Measurements from ENCODE around the gene GNA14. TPM values are rescaled to one million over a fixed set of nuclear protein-coding genes. Genes with fewer than 3 reads are reported as not detected.

The GNA14 gene
- total RNA-seq, 1 experiment from 2014 or later, result 0.25 TPM

DNA sequence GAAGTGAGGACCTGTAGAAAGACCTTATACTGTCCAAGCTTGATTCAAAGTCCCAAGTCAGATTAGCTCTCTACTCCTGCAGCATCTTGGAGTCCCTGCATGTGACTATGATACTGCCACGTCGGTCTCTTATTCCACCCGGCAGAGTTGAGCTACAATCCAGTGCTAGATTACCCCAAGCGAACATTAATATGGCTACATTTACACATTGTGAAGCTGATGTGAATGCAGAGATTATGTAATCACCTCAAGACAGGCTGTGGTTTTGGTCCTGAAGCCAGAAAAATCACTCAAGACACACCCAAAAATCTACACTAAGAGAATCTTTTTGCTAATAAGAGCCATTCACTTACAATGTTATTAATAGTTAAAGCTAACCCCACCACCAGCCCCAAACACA, 116.7 kb downstream of the GNA14 start:
- Histone ChIP-seq H3K9me2 (ENCODE audit: insufficient read depth) (no peaks in the 10 kb centered on the region), H3K9me3 (ENCODE audit: control insufficient read depth in 1 of 2, insufficient read depth in 1 of 2, low read depth in 1 of 2, low read length in 2 of 2) (no peaks in the 10 kb centered on the region), H3K9ac (ENCODE audit: low read length) (no peak overlapping the region), H3K79me2 (ENCODE audit: insufficient read depth, low read length) (no peaks in the 10 kb centered on the region), H3K4me1 (ENCODE audit: control insufficient read depth in 1 of 2, insufficient read depth in 2 of 2, low read length in 2 of 2) (no peaks in the 10 kb centered on the region), H2AFZ (ENCODE audit: low read depth, low read length, poor library complexity, severe bottlenecking) (no peak overlapping the region), H3K4me2 (ENCODE audit: low read length) (no peak overlapping the region), H4K20me1 (ENCODE audit: insufficient read depth) (no peaks in the 10 kb centered on the region), H3K27ac (ENCODE audit: low read depth, low read length) (no peak overlapping the region), H3K4me3 (replicated peaks in 1 of 2; ENCODE audit: low read depth in 1 of 2, low read length in 2 of 2) (no peak overlapping the region), H3K27me3 (ENCODE audit: insufficient read depth, low read length) (no peaks in the 10 kb centered on the region; the same call in 1 of the 2 replicates), H3K36me3 (ENCODE audit: control insufficient read depth in 1 of 2, insufficient read depth in 2 of 2, low read length in 2 of 2) (no peaks in the 10 kb centered on the region)
- ATAC-seq (no peak), DNase-seq (ENCODE audit: low read depth, low spot score) (no peak)
- RAD21 ChIA-PET (ENCODE audit: low non-redundant PET in 1 of 2, low total read pairs in 2 of 2, uncharacterized antibody in 2 of 2, unreplicated experiment in 2 of 2), result no interaction called here
- intact Hi-C loops (cut with micrococcal nuclease), result no loop called here
- CTCF ChIA-PET, result no interaction called here
- TF ChIP-seq CBX3 (IDR thresholded peaks at IDR 0.05; ENCODE audit: low read depth) (no peak), FOSL1 (IDR thresholded peaks at IDR 0.05; ENCODE audit: low read depth) (no peak), RAD21 (IDR thresholded peaks at IDR 0.05; ENCODE audit: low read depth) (no peak), EZH2phosphoT487 (IDR thresholded peaks at IDR 0.05; ENCODE audit: borderline replicate concordance) (no peak), EGR1 (IDR thresholded peaks at IDR 0.05; ENCODE audit: low read depth) (no peak)
- POLR2A ChIA-PET, result no interaction called here
- BruUV-seq (replicated peaks), result no TSS peak

DNA sequence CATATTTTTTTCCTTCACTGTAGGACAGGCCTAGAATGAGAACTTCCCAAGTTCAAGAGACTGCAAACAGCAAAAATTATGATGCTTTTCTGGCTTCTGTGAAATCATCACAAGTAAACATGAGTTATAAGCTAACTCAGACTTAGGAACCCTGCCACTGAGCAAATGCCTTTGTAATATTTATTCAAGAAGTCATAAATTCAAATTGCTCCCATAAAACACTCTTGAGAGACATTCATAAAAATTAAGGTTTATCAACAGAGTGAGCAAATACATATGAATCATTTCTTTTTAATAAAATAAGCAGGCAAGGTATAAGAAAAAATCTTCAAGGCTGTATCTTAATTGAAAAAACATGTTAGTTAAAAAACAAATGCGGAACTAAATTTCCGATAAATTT, 124.2 kb downstream of the GNA14 start:
- Histone ChIP-seq H3K9me2 (ENCODE audit: insufficient read depth) (no peaks in the 10 kb centered on the region), H3K27me3 (ENCODE audit: insufficient read depth, low read length) (no peaks in the 10 kb centered on the region), H4K20me1 (ENCODE audit: insufficient read depth) (no peaks in the 10 kb centered on the region), H3K9ac (ENCODE audit: low read length) (no peak overlapping the region), H3K36me3 (ENCODE audit: control insufficient read depth in 1 of 2, insufficient read depth in 2 of 2, low read length in 2 of 2) (no peaks in the 10 kb centered on the region), H3K4me2 (ENCODE audit: low read length) (no peak overlapping the region), H3K79me2 (ENCODE audit: insufficient read depth, low read length) (no peaks in the 10 kb centered on the region), H3K4me3 (replicated peaks in 1 of 2; ENCODE audit: low read depth in 1 of 2, low read length in 2 of 2) (no peak overlapping the region), H3K27ac (ENCODE audit: low read depth, low read length) (no peak overlapping the region), H3K4me1 (ENCODE audit: control insufficient read depth in 1 of 2, insufficient read depth in 2 of 2, low read length in 2 of 2) (no peaks in the 10 kb centered on the region), H2AFZ (ENCODE audit: low read depth, low read length, poor library complexity, severe bottlenecking) (no peak overlapping the region), H3K9me3 (ENCODE audit: control insufficient read depth in 1 of 2, insufficient read depth in 1 of 2, low read depth in 1 of 2, low read length in 2 of 2) (no peaks in the 10 kb centered on the region)
- intact Hi-C loops (cut with micrococcal nuclease), result no loop called here
- ChIA-PET RAD21 (ENCODE audit: low non-redundant PET in 1 of 2, low total read pairs in 2 of 2, uncharacterized antibody in 2 of 2, unreplicated experiment in 2 of 2) (no interaction called here), POLR2A (no interaction called here), CTCF (no interaction called here)
- DNase-seq (ENCODE audit: low read depth, low spot score) (no peak), ATAC-seq (no peak)
- BruUV-seq (replicated peaks), result no TSS peak
- TF ChIP-seq EGR1 (IDR thresholded peaks at IDR 0.05; ENCODE audit: low read depth) (no peak), POLR2AphosphoS5 (IDR thresholded peaks at IDR 0.05; ENCODE audit: low read depth, low read length) (no peak), SP1 (IDR thresholded peaks at IDR 0.05; ENCODE audit: low read depth) (no peak), CBX3 (IDR thresholded peaks at IDR 0.05; ENCODE audit: low read depth) (no peak), ZFX (IDR thresholded peaks at IDR 0.05) (no peak), CEBPB (IDR thresholded peaks at IDR 0.05; ENCODE audit: low read depth) (no peak), SRF (IDR thresholded peaks at IDR 0.05; ENCODE audit: low read depth) (no peak), POLR2A (IDR thresholded peaks at IDR 0.05; ENCODE audit: borderline replicate concordance, extremely low read depth, insufficient read depth, insufficient read length) (no peak), TCF7L2 (IDR thresholded peaks at IDR 0.05; ENCODE audit: borderline replicate concordance, extremely low read depth, insufficient read depth, insufficient read length) (no peak)
- TF ChIP-seq, protein P1, sequence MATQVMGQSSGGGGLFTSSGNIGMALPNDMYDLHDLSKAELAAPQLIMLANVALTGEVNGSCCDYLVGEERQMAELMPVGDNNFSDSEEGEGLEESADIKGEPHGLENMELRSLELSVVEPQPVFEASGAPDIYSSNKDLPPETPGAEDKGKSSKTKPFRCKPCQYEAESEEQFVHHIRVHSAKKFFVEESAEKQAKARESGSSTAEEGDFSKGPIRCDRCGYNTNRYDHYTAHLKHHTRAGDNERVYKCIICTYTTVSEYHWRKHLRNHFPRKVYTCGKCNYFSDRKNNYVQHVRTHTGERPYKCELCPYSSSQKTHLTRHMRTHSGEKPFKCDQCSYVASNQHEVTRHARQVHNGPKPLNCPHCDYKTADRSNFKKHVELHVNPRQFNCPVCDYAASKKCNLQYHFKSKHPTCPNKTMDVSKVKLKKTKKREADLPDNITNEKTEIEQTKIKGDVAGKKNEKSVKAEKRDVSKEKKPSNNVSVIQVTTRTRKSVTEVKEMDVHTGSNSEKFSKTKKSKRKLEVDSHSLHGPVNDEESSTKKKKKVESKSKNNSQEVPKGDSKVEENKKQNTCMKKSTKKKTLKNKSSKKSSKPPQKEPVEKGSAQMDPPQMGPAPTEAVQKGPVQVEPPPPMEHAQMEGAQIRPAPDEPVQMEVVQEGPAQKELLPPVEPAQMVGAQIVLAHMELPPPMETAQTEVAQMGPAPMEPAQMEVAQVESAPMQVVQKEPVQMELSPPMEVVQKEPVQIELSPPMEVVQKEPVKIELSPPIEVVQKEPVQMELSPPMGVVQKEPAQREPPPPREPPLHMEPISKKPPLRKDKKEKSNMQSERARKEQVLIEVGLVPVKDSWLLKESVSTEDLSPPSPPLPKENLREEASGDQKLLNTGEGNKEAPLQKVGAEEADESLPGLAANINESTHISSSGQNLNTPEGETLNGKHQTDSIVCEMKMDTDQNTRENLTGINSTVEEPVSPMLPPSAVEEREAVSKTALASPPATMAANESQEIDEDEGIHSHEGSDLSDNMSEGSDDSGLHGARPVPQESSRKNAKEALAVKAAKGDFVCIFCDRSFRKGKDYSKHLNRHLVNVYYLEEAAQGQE (IDR thresholded peaks at IDR 0.05; ENCODE audit: low read depth), result no peak
- TF ChIP-seq, protein P2, sequence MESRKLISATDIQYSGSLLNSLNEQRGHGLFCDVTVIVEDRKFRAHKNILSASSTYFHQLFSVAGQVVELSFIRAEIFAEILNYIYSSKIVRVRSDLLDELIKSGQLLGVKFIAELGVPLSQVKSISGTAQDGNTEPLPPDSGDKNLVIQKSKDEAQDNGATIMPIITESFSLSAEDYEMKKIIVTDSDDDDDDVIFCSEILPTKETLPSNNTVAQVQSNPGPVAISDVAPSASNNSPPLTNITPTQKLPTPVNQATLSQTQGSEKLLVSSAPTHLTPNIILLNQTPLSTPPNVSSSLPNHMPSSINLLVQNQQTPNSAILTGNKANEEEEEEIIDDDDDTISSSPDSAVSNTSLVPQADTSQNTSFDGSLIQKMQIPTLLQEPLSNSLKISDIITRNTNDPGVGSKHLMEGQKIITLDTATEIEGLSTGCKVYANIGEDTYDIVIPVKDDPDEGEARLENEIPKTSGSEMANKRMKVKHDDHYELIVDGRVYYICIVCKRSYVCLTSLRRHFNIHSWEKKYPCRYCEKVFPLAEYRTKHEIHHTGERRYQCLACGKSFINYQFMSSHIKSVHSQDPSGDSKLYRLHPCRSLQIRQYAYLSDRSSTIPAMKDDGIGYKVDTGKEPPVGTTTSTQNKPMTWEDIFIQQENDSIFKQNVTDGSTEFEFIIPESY (IDR thresholded peaks at IDR 0.05; ENCODE audit: extremely low read depth, insufficient replicate concordance, low read length), result no peak
- TF ChIP-seq, protein P3, sequence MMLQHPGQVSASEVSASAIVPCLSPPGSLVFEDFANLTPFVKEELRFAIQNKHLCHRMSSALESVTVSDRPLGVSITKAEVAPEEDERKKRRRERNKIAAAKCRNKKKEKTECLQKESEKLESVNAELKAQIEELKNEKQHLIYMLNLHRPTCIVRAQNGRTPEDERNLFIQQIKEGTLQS (IDR thresholded peaks at IDR 0.05), result no peak
